ENCODE results near the gene PPP1R13B.
"Not testable (repeated sequence)": the region's sequence is repeated elsewhere in the genome, so short reads cannot be mapped to it uniquely, and the experiment has no call there.

The PPP1R13B gene

GRCh38 chr14:103856607-103857006, 9.2 kb upstream of the PPP1R13B start:
- DNase-seq, result no peak

GRCh38 chr14:103856105-103856504, 8.7 kb upstream of the PPP1R13B start:
- no peak for DNase-seq

GRCh38 chr14:103855734-103856095, 8.3 kb upstream of the PPP1R13B start:
- DNase-seq, result no peak

GRCh38 chr14:103854822-103855733, 7.7 kb upstream of the PPP1R13B start:
- DNase-seq, result no peak

- no peak for DNase-seq
Observed at GRCh38 chr14:103854017-103854808, 6.8 kb upstream of the PPP1R13B start.

- DNase-seq, result no peak
Observed at GRCh38 chr14:103849151-103849886, 1.9 kb upstream of the PPP1R13B start.

- no peak for DNase-seq
Observed at GRCh38 chr14:103848175-103849077, 1.1 kb upstream of the PPP1R13B start.

- no peak for DNase-seq
Observed at GRCh38 chr14:103846543-103847450, 578 bp downstream of the PPP1R13B start.

- DNase-seq, result no peak
Observed at GRCh38 chr14:103846097-103846496, 1.3 kb downstream of the PPP1R13B start.

GRCh38 chr14:103845327-103845726, 2.0 kb downstream of the PPP1R13B start:
- no peak for DNase-seq

- DNase-seq, result not testable (repeated sequence)
Observed at GRCh38 chr14:103841265-103841664, 6.1 kb downstream of the PPP1R13B start.

- DNase-seq, result no peak
Observed at GRCh38 chr14:103840014-103840413, 7.4 kb downstream of the PPP1R13B start.

GRCh38 chr14:103839579-103839978, 7.8 kb downstream of the PPP1R13B start:
- DNase-seq, result no peak

GRCh38 chr14:103838117-103838516, 9.3 kb downstream of the PPP1R13B start:
- DNase-seq, result no peak

- DNase-seq, result no peak
Observed at GRCh38 chr14:103836976-103837725, 10.2 kb downstream of the PPP1R13B start.

GRCh38 chr14:103834956-103835355, 12.4 kb downstream of the PPP1R13B start:
- DNase-seq, result no peak

- no peak for DNase-seq
Observed at GRCh38 chr14:103833711-103834110, 13.7 kb downstream of the PPP1R13B start.

GRCh38 chr14:103832046-103832445, 15.3 kb downstream of the PPP1R13B start:
- DNase-seq, result no peak

- DNase-seq, result no peak
Observed at GRCh38 chr14:103830511-103831270, 16.7 kb downstream of the PPP1R13B start.

All from cortex of kidney (tissue), 1 donor.